ENCODE results near the gene CHRDL2. TPM values are rescaled to one million over a fixed set of nuclear protein-coding genes. Genes with fewer than 3 reads are reported as not detected.

Gene CHRDL2
- total and polyA plus RNA-seq, 2 of the 4 experiments (the other 2 are of a cell fraction) = 0.80 TPM; not detected in 1

DNA sequence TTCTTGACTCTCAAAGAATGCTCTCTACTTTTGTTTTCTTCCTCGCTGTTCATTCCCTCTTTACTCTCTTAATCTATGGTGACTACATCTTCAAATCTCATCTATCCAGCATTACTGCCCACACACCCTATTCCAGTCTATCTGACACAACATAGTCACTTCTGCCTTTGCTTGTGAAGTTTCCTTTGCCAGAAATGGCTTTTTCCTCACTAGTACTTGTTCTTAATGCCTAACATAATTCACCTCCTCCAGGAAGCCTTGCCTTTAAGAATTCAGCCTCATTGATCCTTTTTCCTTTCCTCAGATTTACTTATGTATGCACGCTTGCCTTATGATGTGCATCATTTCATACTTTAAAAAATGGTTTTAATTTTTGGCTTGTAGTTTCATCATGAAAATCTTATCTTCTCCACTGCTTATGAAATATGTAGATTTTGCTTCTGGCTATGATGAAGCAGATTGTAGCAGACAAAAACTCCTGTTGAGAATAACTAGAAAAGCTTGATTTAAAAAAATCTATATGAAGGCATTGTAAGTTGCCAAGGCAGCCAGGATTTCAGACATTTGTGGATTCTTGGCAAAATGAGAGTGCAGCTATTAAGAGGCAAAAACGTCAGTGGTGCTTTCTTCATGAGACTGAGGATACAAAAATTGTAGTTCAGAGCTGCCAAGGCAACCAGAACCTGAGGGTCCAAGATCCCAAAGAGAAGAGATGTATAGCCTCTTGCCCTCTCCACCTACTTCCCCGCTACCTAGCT is 49.2 kb upstream of the CHRDL2 start:
- H3K14ac ChIP-seq (replicated peaks; ENCODE audit: low read depth, low read length) = peak overlapping the region; percentile 31
- intact Hi-C loops (cut with micrococcal nuclease) (no loop called here), in situ Hi-C loops (cut with MboI; ENCODE audit: low sequenced_read_pairs) (no loop called here), dilution Hi-C loops (cut with HindIII; ENCODE audit: low sequenced_read_pairs, unreplicated experiment) (no loop called here)
- peaks cover 53 to 77% of the 10 kb centered on the region in 2 experiments for H3K79me1 ChIP-seq (ENCODE audit: low read depth in 1 of 2, low read length in 2 of 2)
- H4K20me1 ChIP-seq (ENCODE audit: insufficient read depth, low read length) = peaks cover 71% of the 10 kb centered on the region
- TF ChIP-seq POLR2A (IDR thresholded peaks at IDR 0.05; ENCODE audit: low read depth, low read length) (no peak), NFE2L2 (IDR thresholded peaks at IDR 0.05; ENCODE audit: low read depth, low read length) (no peak), CHD1 (IDR thresholded peaks at IDR 0.05; ENCODE audit: low read depth, low read length) (no peak), MAFK (IDR thresholded peaks at IDR 0.05; ENCODE audit: low read depth, low read length) (no peak), RFX5 (IDR thresholded peaks at IDR 0.05; ENCODE audit: low read depth, low read length) (no peak), RAD21 (IDR thresholded peaks at IDR 0.05; ENCODE audit: low read length) (no peak), MXI1 (IDR thresholded peaks at IDR 0.05; ENCODE audit: borderline replicate concordance, low read depth, low read length) (no peak), FOS (IDR thresholded peaks at IDR 0.05; ENCODE audit: low read depth, low read length) (no peak), SMC3 (IDR thresholded peaks at IDR 0.05; ENCODE audit: low read depth, low read length) (no peak), MAZ (IDR thresholded peaks at IDR 0.05; ENCODE audit: borderline replicate concordance, low read depth, low read length) (no peak), RCOR1 (IDR thresholded peaks at IDR 0.05; ENCODE audit: insufficient replicate concordance, low read length) (no peak), BHLHE40 (IDR thresholded peaks at IDR 0.05; ENCODE audit: low read depth, low read length) (no peak), CEBPB (IDR thresholded peaks at IDR 0.05; ENCODE audit: low read depth, low read length) (no peak)
- TF ChIP-seq, protein P1, sequence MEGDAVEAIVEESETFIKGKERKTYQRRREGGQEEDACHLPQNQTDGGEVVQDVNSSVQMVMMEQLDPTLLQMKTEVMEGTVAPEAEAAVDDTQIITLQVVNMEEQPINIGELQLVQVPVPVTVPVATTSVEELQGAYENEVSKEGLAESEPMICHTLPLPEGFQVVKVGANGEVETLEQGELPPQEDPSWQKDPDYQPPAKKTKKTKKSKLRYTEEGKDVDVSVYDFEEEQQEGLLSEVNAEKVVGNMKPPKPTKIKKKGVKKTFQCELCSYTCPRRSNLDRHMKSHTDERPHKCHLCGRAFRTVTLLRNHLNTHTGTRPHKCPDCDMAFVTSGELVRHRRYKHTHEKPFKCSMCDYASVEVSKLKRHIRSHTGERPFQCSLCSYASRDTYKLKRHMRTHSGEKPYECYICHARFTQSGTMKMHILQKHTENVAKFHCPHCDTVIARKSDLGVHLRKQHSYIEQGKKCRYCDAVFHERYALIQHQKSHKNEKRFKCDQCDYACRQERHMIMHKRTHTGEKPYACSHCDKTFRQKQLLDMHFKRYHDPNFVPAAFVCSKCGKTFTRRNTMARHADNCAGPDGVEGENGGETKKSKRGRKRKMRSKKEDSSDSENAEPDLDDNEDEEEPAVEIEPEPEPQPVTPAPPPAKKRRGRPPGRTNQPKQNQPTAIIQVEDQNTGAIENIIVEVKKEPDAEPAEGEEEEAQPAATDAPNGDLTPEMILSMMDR (conservative IDR thresholded peaks at IDR 0.05; ENCODE audit: low read depth, low read length) = no peak
- TF ChIP-seq, protein P2, sequence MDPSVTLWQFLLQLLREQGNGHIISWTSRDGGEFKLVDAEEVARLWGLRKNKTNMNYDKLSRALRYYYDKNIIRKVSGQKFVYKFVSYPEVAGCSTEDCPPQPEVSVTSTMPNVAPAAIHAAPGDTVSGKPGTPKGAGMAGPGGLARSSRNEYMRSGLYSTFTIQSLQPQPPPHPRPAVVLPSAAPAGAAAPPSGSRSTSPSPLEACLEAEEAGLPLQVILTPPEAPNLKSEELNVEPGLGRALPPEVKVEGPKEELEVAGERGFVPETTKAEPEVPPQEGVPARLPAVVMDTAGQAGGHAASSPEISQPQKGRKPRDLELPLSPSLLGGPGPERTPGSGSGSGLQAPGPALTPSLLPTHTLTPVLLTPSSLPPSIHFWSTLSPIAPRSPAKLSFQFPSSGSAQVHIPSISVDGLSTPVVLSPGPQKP (IDR thresholded peaks at IDR 0.05; ENCODE audit: borderline replicate concordance, low read depth, low read length) = no peak
- TF ChIP-seq, protein P3, sequence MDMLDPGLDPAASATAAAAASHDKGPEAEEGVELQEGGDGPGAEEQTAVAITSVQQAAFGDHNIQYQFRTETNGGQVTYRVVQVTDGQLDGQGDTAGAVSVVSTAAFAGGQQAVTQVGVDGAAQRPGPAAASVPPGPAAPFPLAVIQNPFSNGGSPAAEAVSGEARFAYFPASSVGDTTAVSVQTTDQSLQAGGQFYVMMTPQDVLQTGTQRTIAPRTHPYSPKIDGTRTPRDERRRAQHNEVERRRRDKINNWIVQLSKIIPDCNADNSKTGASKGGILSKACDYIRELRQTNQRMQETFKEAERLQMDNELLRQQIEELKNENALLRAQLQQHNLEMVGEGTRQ (IDR thresholded peaks at IDR 0.05; ENCODE audit: low read depth, low read length) = no peak
- H3K36me3 ChIP-seq (ENCODE audit: control insufficient read depth, insufficient read depth, low read length) = no peaks in the 10 kb centered on the region
- H2BK20ac ChIP-seq (ENCODE audit: low read depth, low read length) = no peak overlapping the region
- no peak overlapping the region for H2BK15ac ChIP-seq (ENCODE audit: low read depth, low read length)
- peaks cover 16% of the 10 kb centered on the region for H3K9me1 ChIP-seq (ENCODE audit: insufficient read depth, low read length)
- BruUV-seq (replicated peaks) = no TSS peak
- peak overlapping the region; percentile 54 for H3K23ac ChIP-seq (ENCODE audit: low read depth, low read length)
- no peak overlapping the region for H3K27ac ChIP-seq (ENCODE audit: insufficient read depth, low read length)
- H3K9ac ChIP-seq (ENCODE audit: low read depth, low read length) = no peak overlapping the region
- no peak overlapping the region for H3K4ac ChIP-seq (ENCODE audit: low read depth, low read length)
- no peak overlapping the region for H3K56ac ChIP-seq (ENCODE audit: extremely low read depth, insufficient read depth, low read length)
- ATAC-seq (ENCODE audit: low read depth) = no peak
- no peak overlapping the region for H2BK120ac ChIP-seq (ENCODE audit: low read depth, low read length)
- no peak overlapping the region for H4K91ac ChIP-seq (ENCODE audit: insufficient read depth, low read depth, low read length)
- no peak overlapping the region for H3K4me3 ChIP-seq (ENCODE audit: insufficient read depth, low read depth, low read length)
- DNase-seq = peak; percentile 7
- no peaks in the 10 kb centered on the region for H3K27me3 ChIP-seq (ENCODE audit: control insufficient read depth, insufficient read depth, low read length)
- no peaks in the 10 kb centered on the region for H3K9me3 ChIP-seq (ENCODE audit: control insufficient read depth, insufficient read depth, low read length)
- H4K5ac ChIP-seq (ENCODE audit: low read depth, low read length) = no peak overlapping the region
- H2AFZ ChIP-seq (replicated peaks; ENCODE audit: low read length, poor library complexity) = no peak overlapping the region
- 71% methylated on average over 1 of the region's 4 CpGs; no CpG with 5 or more reads in 1 of the 2 experiments for WGBS, 2 experiments (ENCODE audit: extremely low coverage in 2 of 2, insufficient read length in 1 of 2)
- no peak overlapping the region for H2BK5ac ChIP-seq (ENCODE audit: low read depth, low read length, poor library complexity, severe bottlenecking)
- no peak overlapping the region for H2AK5ac ChIP-seq (ENCODE audit: low read depth, low read length)
- H2AK9ac ChIP-seq (replicated peaks; ENCODE audit: low read depth, low read length, poor library complexity) = no peak overlapping the region
- H3K18ac ChIP-seq (ENCODE audit: low read depth, low read length) = no peak overlapping the region
- H3K4me2 ChIP-seq (ENCODE audit: low read depth, low read length) = no peak overlapping the region
- CTCF ChIA-PET = no interaction called here
- H4K8ac ChIP-seq (ENCODE audit: low read depth in 2 of 2, low read length in 2 of 2) = no peak overlapping the region
- peaks cover 15% of the 10 kb centered on the region for H3K4me1 ChIP-seq (ENCODE audit: control insufficient read depth, insufficient read depth, low read length)
- POLR2A ChIA-PET (ENCODE audit: unreplicated experiment) = no interaction called here
